HG03469 (cell line): Measurements from ENCODE around the gene TRMT61A.

Experiments used
- ATAC-seq: cut with Tn5 transposase; IDR thresholded peaks from one replicate; pipeline ENCODE4 v1.9.1; 2021; ENCODE audit warnings: mild to moderate bottlenecking, moderate library complexity, moderate number of reproducible peaks; ENCODE audit not compliant: unreplicated experiment

The TRMT61A gene

GRCh38 chr14:103545915-103546651 lies 17.1 kb downstream of the TRMT61A start:
- ATAC-seq, result no peak

- no peak for ATAC-seq
Observed at GRCh38 chr14:103546652-103547454, 17.9 kb downstream of the TRMT61A start.

GRCh38 chr14:103547455-103547940 lies 18.5 kb downstream of the TRMT61A start:
- ATAC-seq, result no peak

- ATAC-seq, result no peak
Observed at GRCh38 chr14:103547941-103548462, 19.0 kb downstream of the TRMT61A start.

- ATAC-seq, result no peak
Observed at GRCh38 chr14:103548463-103549351, 19.7 kb downstream of the TRMT61A start.

- no peak for ATAC-seq
Observed at GRCh38 chr14:103549361-103550311, 20.6 kb downstream of the TRMT61A start.

GRCh38 chr14:103550451-103551337 lies 21.7 kb downstream of the TRMT61A start:
- ATAC-seq, result no peak

GRCh38 chr14:103551338-103551762 lies 22.4 kb downstream of the TRMT61A start:
- no peak for ATAC-seq

- no peak for ATAC-seq
Observed at GRCh38 chr14:103552011-103552845, 23.2 kb downstream of the TRMT61A start.

- ATAC-seq, result no peak
Observed at GRCh38 chr14:103552846-103553210, 23.8 kb downstream of the TRMT61A start.

- ATAC-seq, result no peak
Observed at GRCh38 chr14:103555559-103556337, 26.8 kb downstream of the TRMT61A start.

GRCh38 chr14:103556946-103557758 lies 28.2 kb downstream of the TRMT61A start:
- ATAC-seq, result no peak

- ATAC-seq, result no peak
Observed at GRCh38 chr14:103558071-103558882, 29.3 kb downstream of the TRMT61A start.

- no peak for ATAC-seq
Observed at GRCh38 chr14:103559766-103560165, 30.8 kb downstream of the TRMT61A start.

GRCh38 chr14:103560691-103561090 lies 31.7 kb downstream of the TRMT61A start:
- ATAC-seq, result no peak
